Subcutaneous adipose tissue (tissue), 4 donors: ENCODE data around the gene MTUS2. TPM values are rescaled to one million over a fixed set of nuclear protein-coding genes. Genes with fewer than 3 reads are reported as not detected.

ENCODE experiments used
- total RNA-seq, 4 donors: library from RNA; depleted of rRNA; stranded (reverse); fragments of >200 nt; gene quantifications; one replicate each; pipeline ENCODE4 v1.1.0, GENCODE V29; 2016
- TF ChIP-seq, protein P1 (sequence below): fragments of 450-650 bp; IDR thresholded peaks from one replicate; pipeline ENCODE4 v1.5.1; 2016; ENCODE audit warnings: low read depth, mild to moderate bottlenecking, control low read depth, antibody characterized with exemption, moderate library complexity

The MTUS2 gene
- total RNA-seq, 4 donors from 2014 or later = not detected

DNA sequence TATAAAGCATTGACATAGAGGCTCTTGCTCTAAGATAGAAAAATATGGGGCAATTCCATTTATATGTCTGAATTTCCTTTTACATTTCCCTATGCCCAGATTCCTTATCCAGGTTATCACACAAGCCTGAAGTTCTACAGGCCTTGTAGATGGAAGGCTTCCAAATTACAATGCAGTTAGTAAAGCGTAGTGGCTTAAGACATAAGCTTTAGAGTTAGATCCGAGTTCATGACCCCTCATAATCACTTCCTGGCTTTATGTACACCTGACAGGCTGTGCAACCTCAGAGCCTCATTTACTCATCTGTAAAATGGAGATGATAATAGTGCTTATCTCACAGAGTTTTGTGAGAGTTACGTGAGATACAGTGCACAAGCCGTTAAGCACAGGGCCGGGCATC is 601.9 kb downstream of the MTUS2 start:
- TF ChIP-seq, protein P1, sequence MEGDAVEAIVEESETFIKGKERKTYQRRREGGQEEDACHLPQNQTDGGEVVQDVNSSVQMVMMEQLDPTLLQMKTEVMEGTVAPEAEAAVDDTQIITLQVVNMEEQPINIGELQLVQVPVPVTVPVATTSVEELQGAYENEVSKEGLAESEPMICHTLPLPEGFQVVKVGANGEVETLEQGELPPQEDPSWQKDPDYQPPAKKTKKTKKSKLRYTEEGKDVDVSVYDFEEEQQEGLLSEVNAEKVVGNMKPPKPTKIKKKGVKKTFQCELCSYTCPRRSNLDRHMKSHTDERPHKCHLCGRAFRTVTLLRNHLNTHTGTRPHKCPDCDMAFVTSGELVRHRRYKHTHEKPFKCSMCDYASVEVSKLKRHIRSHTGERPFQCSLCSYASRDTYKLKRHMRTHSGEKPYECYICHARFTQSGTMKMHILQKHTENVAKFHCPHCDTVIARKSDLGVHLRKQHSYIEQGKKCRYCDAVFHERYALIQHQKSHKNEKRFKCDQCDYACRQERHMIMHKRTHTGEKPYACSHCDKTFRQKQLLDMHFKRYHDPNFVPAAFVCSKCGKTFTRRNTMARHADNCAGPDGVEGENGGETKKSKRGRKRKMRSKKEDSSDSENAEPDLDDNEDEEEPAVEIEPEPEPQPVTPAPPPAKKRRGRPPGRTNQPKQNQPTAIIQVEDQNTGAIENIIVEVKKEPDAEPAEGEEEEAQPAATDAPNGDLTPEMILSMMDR = no peak

DNA sequence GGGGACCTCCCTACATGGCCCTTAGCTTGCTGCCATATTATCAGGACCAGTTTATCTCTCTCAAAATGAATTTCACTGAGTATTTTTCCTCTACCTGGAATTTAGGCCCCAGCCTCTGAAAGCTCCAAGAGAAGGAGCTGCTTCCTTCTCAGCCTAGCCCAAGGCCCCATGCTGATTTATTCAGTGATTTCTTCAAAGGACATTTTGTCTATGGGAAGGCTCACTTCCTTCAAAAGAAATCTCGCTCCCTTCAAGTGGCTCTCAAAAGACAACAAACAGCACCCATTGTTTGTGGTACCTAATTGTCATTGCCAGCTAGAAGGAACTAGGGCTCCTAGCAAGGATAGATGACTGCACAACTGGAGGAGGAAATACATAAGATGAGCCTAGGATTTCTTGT is 602.9 kb downstream of the MTUS2 start:
- TF ChIP-seq, protein P1 = no peak

DNA sequence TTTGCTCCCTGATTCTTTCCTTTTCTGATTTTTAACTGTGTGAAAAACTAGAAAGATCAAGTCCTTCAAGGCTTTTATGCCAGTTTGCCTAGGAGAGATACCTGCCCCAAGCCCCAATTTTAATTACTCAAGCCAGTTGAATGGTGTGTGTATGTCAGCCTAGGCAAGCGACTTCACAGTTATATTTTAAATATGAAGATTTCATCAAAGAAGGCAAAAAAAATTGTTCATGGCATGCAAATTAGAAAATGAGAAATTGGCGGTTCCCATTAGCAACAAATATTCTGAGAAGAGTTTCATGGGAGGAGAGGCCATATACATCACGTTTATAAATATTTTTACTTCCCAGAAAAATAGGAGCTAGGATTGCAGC is 607.8 kb downstream of the MTUS2 start:
- TF ChIP-seq, protein P1 = no peak

DNA sequence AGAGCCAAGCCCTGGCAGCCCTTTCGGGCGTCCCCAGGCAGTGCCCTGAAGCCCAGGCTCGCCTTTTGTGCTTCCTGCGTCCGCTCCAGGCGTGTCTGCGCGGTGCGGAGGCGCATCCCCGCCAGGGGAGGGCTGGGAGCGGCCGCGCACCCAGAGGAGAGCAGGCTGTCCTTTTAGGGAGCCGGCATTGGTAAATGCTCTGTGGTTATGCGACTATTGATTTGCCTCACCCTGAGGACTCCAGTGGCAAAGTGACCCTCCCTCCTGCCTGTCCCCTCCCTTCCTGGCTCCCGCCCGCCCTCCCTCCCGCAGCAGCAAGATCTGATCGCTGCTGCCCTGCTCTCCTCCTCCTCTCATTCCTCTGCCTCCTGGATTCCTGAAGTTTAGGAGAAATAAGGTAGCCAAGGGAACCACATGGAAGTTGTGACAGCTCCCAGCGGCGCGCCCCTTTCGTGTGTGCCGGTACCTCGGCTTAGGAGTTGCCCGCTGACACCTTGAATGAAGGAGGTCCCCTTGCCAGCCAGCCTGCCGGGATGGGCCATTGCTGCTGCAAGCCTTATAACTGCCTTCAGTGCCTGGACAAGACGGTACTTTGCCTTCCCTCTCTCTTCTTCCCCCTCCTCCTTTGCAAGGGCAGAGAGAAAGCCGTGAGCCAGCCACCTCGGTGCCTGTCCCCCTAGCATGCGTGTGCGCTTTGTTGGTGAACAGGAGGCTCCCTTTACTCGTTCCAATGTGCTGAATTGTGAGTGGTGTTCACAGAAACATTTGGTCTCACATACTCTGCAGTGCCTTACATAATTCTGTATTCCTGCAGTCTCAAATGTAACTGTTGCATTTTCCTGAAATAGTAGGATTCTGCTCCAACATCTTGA is 608.4 kb downstream of the MTUS2 start:
- TF ChIP-seq, protein P1 = no peak

DNA sequence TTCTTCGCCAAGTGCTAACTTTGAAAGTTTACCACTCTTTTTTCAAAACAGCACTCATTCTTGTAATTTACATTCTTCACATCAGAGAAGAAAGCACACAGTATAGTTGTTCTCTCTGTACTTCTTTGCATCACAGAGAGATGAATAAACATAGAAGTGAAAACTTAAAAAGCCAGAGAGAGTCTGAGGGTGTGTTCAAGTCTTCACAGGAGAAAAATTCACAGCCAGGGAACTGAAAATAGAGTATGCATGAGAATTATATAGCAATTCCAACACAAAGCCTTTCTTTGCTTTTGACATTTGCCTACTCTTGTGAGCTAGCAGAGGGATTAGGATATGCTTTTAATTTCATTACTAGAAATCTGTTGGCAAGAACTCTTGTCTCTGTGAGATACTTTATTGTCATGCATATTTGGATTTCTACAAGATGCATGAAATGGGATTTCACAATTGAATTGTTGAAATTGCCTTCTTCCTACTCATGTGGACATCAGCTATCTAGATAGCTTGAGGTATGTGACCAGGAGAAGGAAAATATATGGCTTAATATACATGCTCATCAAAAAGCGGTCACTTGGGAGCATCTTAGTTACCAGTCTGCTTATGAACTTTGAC is 609.3 kb downstream of the MTUS2 start:
- TF ChIP-seq, protein P1 = no peak

DNA sequence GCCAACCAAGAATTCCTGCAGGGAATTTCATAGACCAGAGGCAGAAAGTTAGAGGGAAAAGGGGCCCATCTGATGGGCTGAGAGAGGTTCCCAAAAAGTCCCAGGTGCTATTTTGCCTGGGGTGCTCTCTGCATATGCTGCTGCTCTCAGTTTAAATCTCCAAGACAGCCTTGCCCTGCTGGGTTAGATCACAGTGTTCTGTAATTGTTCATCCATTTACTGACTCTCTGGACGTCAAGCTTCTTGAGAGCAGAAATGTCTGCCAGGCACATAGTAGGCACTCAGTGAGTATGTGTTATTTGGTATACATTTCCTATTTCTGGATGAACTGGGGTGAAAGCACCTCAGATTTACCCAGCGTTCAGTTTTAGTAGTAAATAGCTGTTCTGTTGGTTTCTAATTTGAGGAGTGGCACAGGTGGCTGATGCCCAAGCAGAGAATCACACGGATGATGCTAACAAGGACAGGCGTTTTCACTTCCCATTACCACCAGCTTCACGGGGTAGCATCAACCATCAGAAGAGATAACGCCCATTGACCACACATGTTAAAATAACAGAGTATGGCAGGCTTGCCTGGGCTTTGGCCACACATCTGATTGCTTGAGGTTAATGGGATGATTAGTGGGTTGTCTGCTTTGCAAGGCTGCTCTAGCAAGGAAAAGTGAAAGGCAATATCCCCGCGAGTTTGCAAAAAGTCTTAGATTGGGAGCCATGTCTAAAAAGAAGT is 614.2 kb downstream of the MTUS2 start:
- TF ChIP-seq, protein P1 = no peak
